ENCODE data around the gene NDUFV3.
"Not testable (repeated sequence)": the region's sequence is repeated elsewhere in the genome, so short reads cannot be mapped to it uniquely, and the experiment has no call there.

DNA sequence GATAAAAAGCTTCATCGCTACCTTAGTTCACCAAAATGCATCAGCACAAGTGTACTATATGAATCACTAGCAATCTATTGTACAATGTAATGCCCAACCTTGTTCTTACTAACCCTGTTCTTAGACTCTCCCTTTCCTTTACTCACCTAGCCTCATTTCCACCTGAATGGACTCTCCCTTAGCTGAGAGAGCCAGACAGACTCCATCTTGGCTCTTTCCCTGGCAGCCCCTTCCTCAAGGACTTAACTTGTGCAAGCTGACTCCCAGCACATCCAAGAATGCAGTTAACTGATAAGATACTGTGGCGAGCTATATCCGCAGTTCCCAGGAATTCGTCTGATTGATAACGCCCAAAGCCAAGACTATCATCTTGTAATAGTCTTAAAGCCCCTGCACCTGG, 43.3 kb downstream of the NDUFV3 start:
- TF ChIP-seq, protein P1, sequence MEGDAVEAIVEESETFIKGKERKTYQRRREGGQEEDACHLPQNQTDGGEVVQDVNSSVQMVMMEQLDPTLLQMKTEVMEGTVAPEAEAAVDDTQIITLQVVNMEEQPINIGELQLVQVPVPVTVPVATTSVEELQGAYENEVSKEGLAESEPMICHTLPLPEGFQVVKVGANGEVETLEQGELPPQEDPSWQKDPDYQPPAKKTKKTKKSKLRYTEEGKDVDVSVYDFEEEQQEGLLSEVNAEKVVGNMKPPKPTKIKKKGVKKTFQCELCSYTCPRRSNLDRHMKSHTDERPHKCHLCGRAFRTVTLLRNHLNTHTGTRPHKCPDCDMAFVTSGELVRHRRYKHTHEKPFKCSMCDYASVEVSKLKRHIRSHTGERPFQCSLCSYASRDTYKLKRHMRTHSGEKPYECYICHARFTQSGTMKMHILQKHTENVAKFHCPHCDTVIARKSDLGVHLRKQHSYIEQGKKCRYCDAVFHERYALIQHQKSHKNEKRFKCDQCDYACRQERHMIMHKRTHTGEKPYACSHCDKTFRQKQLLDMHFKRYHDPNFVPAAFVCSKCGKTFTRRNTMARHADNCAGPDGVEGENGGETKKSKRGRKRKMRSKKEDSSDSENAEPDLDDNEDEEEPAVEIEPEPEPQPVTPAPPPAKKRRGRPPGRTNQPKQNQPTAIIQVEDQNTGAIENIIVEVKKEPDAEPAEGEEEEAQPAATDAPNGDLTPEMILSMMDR (IDR thresholded peaks at IDR 0.05) = not testable (repeated sequence)
- TF ChIP-seq POLR2A, POLR2AphosphoS5 (IDR thresholded peaks at IDR 0.05): not testable (repeated sequence)

Measured in breast epithelium (tissue), 3 donors.